Panc1 (cell line): ENCODE data around the gene SIGLEC15. TPM values are rescaled to one million over a fixed set of nuclear protein-coding genes. Genes with fewer than 3 reads are reported as not detected.

Experiments used
- ATAC-seq: fragments of 200-7000 bp; cut with Tn5 transposase; 2 replicates; pipeline ENCODE4 v1.9.1; 2020; ENCODE audit warnings: mild to moderate bottlenecking, moderate library complexity
- BruUV-seq: library from RNA; stranded (reverse); fragments of 400-500 nt; replicated peaks from 2 replicates; lab custom pipeline; 2021; lab: Mats Ljungman, UMichigan
- CTCF ChIA-PET: fragments of 300-600 bp; sonication (Branson Sonifier 250); formaldehyde crosslinking; loops from one replicate; lab custom pipeline; 2022; ENCODE audit warnings: antibody characterized with exemption; lab: Charles Lee
- POLR2A ChIA-PET: fragments of 300-600 bp; sonication (Branson Sonifier 250); formaldehyde crosslinking; loops from one replicate; lab custom pipeline; 2022; ENCODE audit warnings: antibody characterized with exemption; lab: Charles Lee
- DNase-seq: peaks from one replicate; pipeline ENCODE4 v3.0.0-alpha.2; 2010; ENCODE audit warnings: low read depth, low spot score
- H3K27ac ChIP-seq: 2 replicates; pipeline ENCODE4 v1.5.1; 2011; ENCODE audit warnings: mild to moderate bottlenecking, low read length, inconsistent platforms
- H3K27me3 ChIP-seq: fragments of 200-500 bp; sonication (Bioruptor generic); 2 replicates; pipeline ENCODE4 v1.6.0; 2014; ENCODE audit warnings: low read length, inconsistent platforms; ENCODE audit not compliant: control insufficient read depth, insufficient read depth
- H3K36me3 ChIP-seq: fragments of 200-500 bp; sonication (Bioruptor generic); 2 replicates; pipeline ENCODE4 v1.5.1; 2014; ENCODE audit warnings: inconsistent platforms, mild to moderate bottlenecking, low read length, moderate library complexity; ENCODE audit not compliant: control insufficient read depth, insufficient read depth
- H3K4me1 ChIP-seq: 2 replicates; pipeline ENCODE4 v1.5.1; 2011; ENCODE audit warnings: inconsistent platforms, mild to moderate bottlenecking, low read length, moderate library complexity; ENCODE audit not compliant: control insufficient read depth, insufficient read depth
- H3K4me3 ChIP-seq, 2 experiments: 2 replicates each; pipeline ENCODE4 v1.5.1; 2011 to 2012; ENCODE audit warnings: low read depth in 2 of 2, low read length in 2 of 2, mild to moderate bottlenecking in 2 of 2, inconsistent platforms in 1 of 2, moderate library complexity in 1 of 2
- H3K9me3 ChIP-seq: fragments of 200-500 bp; sonication (Bioruptor generic); 2 replicates; pipeline ENCODE4 v1.5.1; 2014; ENCODE audit warnings: low read depth, mild to moderate bottlenecking, inconsistent platforms, low read length, moderate library complexity; ENCODE audit not compliant: control insufficient read depth, insufficient read depth
- CTCF ChIP-seq: fragments of 450-650 bp; IDR thresholded peaks from 2 replicates; pipeline ENCODE4 v1.5.1; 2017; ENCODE audit warnings: mild to moderate bottlenecking
- POLR2AphosphoS5 ChIP-seq: IDR thresholded peaks from 2 replicates; pipeline ENCODE4 v1.6.1; 2012; ENCODE audit warnings: mild to moderate bottlenecking, low read depth, low read length, moderate library complexity
- REST ChIP-seq, 2 experiments: IDR thresholded peaks; 2 replicates each; pipeline ENCODE4 v1.6.1; 2011 to 2012; ENCODE audit warnings: low read depth in 2 of 2, control low read depth in 1 of 2, low read length in 1 of 2, mild to moderate bottlenecking in 1 of 2, moderate library complexity in 1 of 2; ENCODE audit not compliant: insufficient read depth in 1 of 2
- SIN3A ChIP-seq: IDR thresholded peaks from 2 replicates; pipeline ENCODE4 v1.6.1; 2012; ENCODE audit warnings: low read depth, mild to moderate bottlenecking, low read length, moderate library complexity, borderline replicate concordance; ENCODE audit not compliant: insufficient read depth
- TCF7L2 ChIP-seq: IDR thresholded peaks from 2 replicates; pipeline ENCODE4 v1.6.1; 2011; ENCODE audit warnings: mild to moderate bottlenecking, low read depth, low read length, inconsistent platforms
- in situ Hi-C: cut with HindIII; loops from 2 replicates; pipeline ENCODE4 v1.10.0; 2016; ENCODE audit warnings: low sequenced_read_pairs, low pct_unique_long_range_greater_than_20kb
- intact Hi-C: fragments of 100-400 bp; cut with micrococcal nuclease; formaldehyde crosslinking; loops from one replicate; pipeline ENCODE4 v1.10.0; 2022; ENCODE audit not compliant: unreplicated experiment
- total RNA-seq: library from RNA; stranded (reverse); gene quantifications from one replicate; pipeline ENCODE4 v1.2.1, GENCODE V29; 2021; ENCODE audit not compliant: unreplicated experiment

SIGLEC15 gene
- total RNA-seq, 1 experiment from 2014 or later = 0.23 TPM

DNA sequence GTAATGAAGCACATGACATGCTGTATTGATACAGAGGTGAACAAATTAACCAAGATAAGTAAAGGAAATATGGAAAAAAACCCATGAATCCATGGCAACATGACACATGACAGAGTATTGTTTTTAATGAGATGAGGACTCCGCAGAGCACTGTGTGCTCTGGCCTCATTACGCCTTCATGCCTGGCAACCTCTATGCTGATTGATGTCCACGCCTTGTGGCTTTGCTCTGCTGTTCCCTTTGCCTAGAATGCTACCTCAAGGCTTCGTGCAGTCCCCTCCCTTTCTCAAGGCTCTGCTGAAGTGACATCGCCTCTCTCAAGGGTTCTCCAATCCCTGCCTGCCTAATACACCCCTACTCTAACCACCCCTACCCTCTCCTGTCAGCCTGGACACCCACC is 8.4 kb downstream of the SIGLEC15 start:
- DNase-seq = no peak
- intact Hi-C loops (no loop called here), in situ Hi-C loops (no loop called here)
- ATAC-seq = no peak
- Histone ChIP-seq H3K4me1 (no peaks in the 10 kb centered on the region; the same call in 1 of the 2 replicates), H3K9me3 (no peaks in the 10 kb centered on the region), H3K27me3 (no peaks in the 10 kb centered on the region), H3K36me3 (no peaks in the 10 kb centered on the region), H3K4me3 (no peak overlapping the region), H3K27ac (peak overlapping the region; percentile 39; the same call in 1 of the 2 replicates)
- POLR2A ChIA-PET = no interaction called here
- CTCF ChIA-PET = no interaction called here
- TF ChIP-seq CTCF = no peak
- no peak for TF ChIP-seq SIN3A
- no peak for TF ChIP-seq TCF7L2
- TF ChIP-seq POLR2AphosphoS5 = no peak
- TF ChIP-seq REST (IDR thresholded peaks at IDR 0.05; ENCODE audit: insufficient read depth in 1 of 2, low read depth in 2 of 2, low read length in 1 of 2) = no peak
- no TSS peak for BruUV-seq

DNA sequence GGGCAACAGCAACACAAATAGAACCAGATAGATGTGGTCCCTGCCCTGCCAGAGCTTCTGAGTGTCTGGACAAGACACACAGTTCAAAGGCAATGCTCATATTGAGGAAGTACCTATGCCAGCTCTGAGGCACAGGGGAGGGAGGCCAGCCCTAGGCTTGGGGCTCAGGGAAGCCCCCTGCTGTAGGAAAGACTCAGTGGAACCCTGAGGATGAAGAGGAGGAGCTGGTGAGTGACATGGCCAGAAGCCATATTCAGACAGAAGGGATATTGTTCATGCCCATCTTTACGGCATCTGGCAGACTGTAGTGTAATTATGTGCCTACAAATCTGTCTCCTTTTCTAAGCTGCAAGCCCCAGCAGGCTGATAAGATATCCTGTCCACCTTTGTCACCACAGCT is 8.8 kb downstream of the SIGLEC15 start:
- H3K4me3 ChIP-seq = no peak overlapping the region
- no peak for DNase-seq
- no peak for TF ChIP-seq CTCF
- no peak for TF ChIP-seq TCF7L2
- no peak for TF ChIP-seq SIN3A
- TF ChIP-seq REST (IDR thresholded peaks at IDR 0.05; ENCODE audit: insufficient read depth in 1 of 2, low read depth in 2 of 2, low read length in 1 of 2) = no peak
- no peak for TF ChIP-seq POLR2AphosphoS5
- peak overlapping the region; percentile 39; the same call in 1 of the 2 replicates for H3K27ac ChIP-seq
- no peaks in the 10 kb centered on the region; the same call in 1 of the 2 replicates for H3K4me1 ChIP-seq
- no peaks in the 10 kb centered on the region for H3K36me3 ChIP-seq
- ChIA-PET CTCF (no interaction called here), POLR2A (no interaction called here)
- intact Hi-C loops (no loop called here), in situ Hi-C loops (no loop called here)
- no TSS peak for BruUV-seq
- no peak for ATAC-seq
- H3K27me3 ChIP-seq = no peaks in the 10 kb centered on the region
- no peaks in the 10 kb centered on the region for H3K9me3 ChIP-seq
